Activated naive CD4-positive, alpha-beta T cell treated with Interleukin-2 at 50 U/mL for 16 hours (primary cell): ENCODE measurements around the gene REEP3.
"Not testable (repeated sequence)": the region's sequence is repeated elsewhere in the genome, so short reads cannot be mapped to it uniquely, and the experiment has no call there.

Experiments used
- DNase-seq: peaks from one replicate; pipeline ENCODE4 v3.0.0-alpha.2; 2020

Gene REEP3

GRCh38 chr10:63520500-63521415 lies at the start of gene REEP3:
Gene REEP3, plus strand, starts transcription at chr10:63521401. Its CDS starts 145 bp downstream, at chr10:63521546.
- DNase-seq, result peak; percentile 41

- DNase-seq, result no peak
Measured at GRCh38 chr10:63474488-63474887, 46.7 kb upstream of the REEP3 start.

- DNase-seq, result no peak
Measured at GRCh38 chr10:63477927-63478326, 43.3 kb upstream of the REEP3 start.

- DNase-seq, result no peak
Measured at GRCh38 chr10:63478564-63478963, 42.6 kb upstream of the REEP3 start.

- DNase-seq, result no peak
Measured at GRCh38 chr10:63480237-63480636, 41.0 kb upstream of the REEP3 start.

- no peak for DNase-seq
Measured at GRCh38 chr10:63481815-63482421, 39.3 kb upstream of the REEP3 start.

GRCh38 chr10:63483983-63484382 lies 37.2 kb upstream of the REEP3 start:
- no peak for DNase-seq

GRCh38 chr10:63487990-63488389 lies 33.2 kb upstream of the REEP3 start:
- DNase-seq, result no peak

GRCh38 chr10:63489838-63490237 lies 31.4 kb upstream of the REEP3 start:
- no peak for DNase-seq

- DNase-seq, result no peak
Measured at GRCh38 chr10:63491588-63492316, 29.4 kb upstream of the REEP3 start.

- not testable (repeated sequence) for DNase-seq
Measured at GRCh38 chr10:63492317-63492690, 28.9 kb upstream of the REEP3 start.

GRCh38 chr10:63493004-63493403 lies 28.2 kb upstream of the REEP3 start:
- no peak for DNase-seq

GRCh38 chr10:63494951-63495350 lies 26.2 kb upstream of the REEP3 start:
- no peak for DNase-seq

GRCh38 chr10:63496561-63496960 lies 24.6 kb upstream of the REEP3 start:
- no peak for DNase-seq

- no peak for DNase-seq
Measured at GRCh38 chr10:63497321-63497720, 23.9 kb upstream of the REEP3 start.

GRCh38 chr10:63498665-63499064 lies 22.5 kb upstream of the REEP3 start:
- DNase-seq, result no peak

GRCh38 chr10:63500551-63500950 lies 20.6 kb upstream of the REEP3 start:
- DNase-seq, result not testable (repeated sequence)

- DNase-seq, result no peak
Measured at GRCh38 chr10:63501954-63502353, 19.2 kb upstream of the REEP3 start.

- no peak for DNase-seq
Measured at GRCh38 chr10:63502832-63503231, 18.4 kb upstream of the REEP3 start.

GRCh38 chr10:63503395-63503794 lies 17.8 kb upstream of the REEP3 start:
- no peak for DNase-seq

GRCh38 chr10:63504145-63504881 lies 16.9 kb upstream of the REEP3 start:
- DNase-seq, result no peak

- no peak for DNase-seq
Measured at GRCh38 chr10:63505562-63505961, 15.6 kb upstream of the REEP3 start.

- no peak for DNase-seq
Measured at GRCh38 chr10:63506554-63506953, 14.6 kb upstream of the REEP3 start.
